ENCODE results near the gene SORL1. TPM values are rescaled to one million over a fixed set of nuclear protein-coding genes. Genes with fewer than 3 reads are reported as not detected.

The SORL1 gene
- total and polyA plus RNA-seq, 7 donors, result 3.2 to 19.8 (median 12.2) TPM

DNA sequence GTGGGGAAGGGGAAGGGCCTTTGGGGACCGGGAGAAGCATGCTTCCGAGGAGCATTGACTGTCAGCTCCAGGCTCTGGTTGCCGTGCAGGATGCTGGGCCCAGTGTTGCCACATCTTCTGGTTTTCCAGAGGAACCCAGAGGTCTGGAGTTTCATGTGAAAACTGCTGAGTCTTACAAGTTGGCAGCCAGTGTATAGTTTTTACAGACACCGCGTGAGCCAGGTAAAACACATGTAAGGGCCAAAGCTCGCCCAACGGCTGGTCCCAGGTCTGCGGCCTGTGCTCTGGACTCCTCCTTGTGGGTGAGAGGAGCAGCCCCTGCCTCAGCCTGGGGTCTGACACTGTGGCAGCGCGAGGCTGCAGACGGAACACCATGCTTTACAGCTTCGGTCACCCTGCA, 19.1 kb downstream of the SORL1 start:
- H3K4me3 ChIP-seq, result no peak overlapping the region

GRCh38 chr11:121472312-121472711, 20.2 kb downstream of the SORL1 start:
- no peak overlapping the region for H3K4me3 ChIP-seq
- peaks cover 0 to 37% (median 22%) of the 10 kb centered on the region in 4 donors for H3K4me1 ChIP-seq
- intact Hi-C loops (cut with DNase I), result no loop called here
- H3K27ac ChIP-seq, result peak overlapping the region in 2 of 4 donors; percentile 42 to 56
- H3K36me3 ChIP-seq, result no peaks in the 10 kb centered on the region
- DNase-seq, result no peak
- 85 to 92% methylated on average over 2 of the region's 2 CpGs for WGBS, 2 donors
- no peaks in the 10 kb centered on the region for H3K9me3 ChIP-seq
- TF ChIP-seq POLR2AphosphoS5 (IDR thresholded peaks at IDR 0.05), result no peak
- no peak for TF ChIP-seq EP300 (IDR thresholded peaks at IDR 0.05)
- no peak for TF ChIP-seq POLR2A (IDR thresholded peaks at IDR 0.05)
- no peak for TF ChIP-seq CTCF (IDR thresholded peaks at IDR 0.05)
- no peaks in the 10 kb centered on the region for H3K27me3 ChIP-seq

More for the DNA sequence above, 19.1 kb downstream of the SORL1 start:
- WGBS, 2 donors, result 96% methylated on average over 12 of the region's 12 CpGs
- Histone ChIP-seq H3K4me1 (peaks cover 0 to 39% (median 28%) of the 10 kb centered on the region in 4 donors), H3K9me3 (no peaks in the 10 kb centered on the region), H3K27me3 (no peaks in the 10 kb centered on the region), H3K27ac (no peak overlapping the region), H3K36me3 (no peaks in the 10 kb centered on the region)
- DNase-seq, result no peak
- intact Hi-C loops (cut with DNase I), result no loop called here
- no peak for TF ChIP-seq EP300 (IDR thresholded peaks at IDR 0.05)
- no peak for TF ChIP-seq POLR2AphosphoS5 (IDR thresholded peaks at IDR 0.05)
- TF ChIP-seq POLR2A (IDR thresholded peaks at IDR 0.05), result no peak
- TF ChIP-seq CTCF (IDR thresholded peaks at IDR 0.05), result no peak

- DNase-seq, result no peak
- no peak for TF ChIP-seq POLR2AphosphoS5 (IDR thresholded peaks at IDR 0.05)
- no peak for TF ChIP-seq EP300 (IDR thresholded peaks at IDR 0.05)
- no peak for TF ChIP-seq POLR2A (IDR thresholded peaks at IDR 0.05)
- TF ChIP-seq CTCF (IDR thresholded peaks at IDR 0.05), result no peak
- H3K4me3 ChIP-seq, result no peak overlapping the region
- peak overlapping the region in 3 of 4 donors; percentile 2 to 56 (median 42) for H3K27ac ChIP-seq
- H3K4me1 ChIP-seq, result peaks cover 0 to 28% (median 14%) of the 10 kb centered on the region in 4 donors
- WGBS, 2 donors, result 84 to 86% methylated on average over 8 of the region's 8 CpGs
- no peaks in the 10 kb centered on the region for H3K9me3 ChIP-seq
- intact Hi-C loops (cut with DNase I), result no loop called here
- no peaks in the 10 kb centered on the region for H3K27me3 ChIP-seq
- no peaks in the 10 kb centered on the region for H3K36me3 ChIP-seq
These were observed 21.1 kb downstream of the SORL1 start for GRCh38 chr11:121473064-121473777.

GRCh38 chr11:121474680-121475079, 22.6 kb downstream of the SORL1 start:
- Histone ChIP-seq H3K27ac (no peak overlapping the region), H3K27me3 (no peaks in the 10 kb centered on the region), H3K9me3 (no peaks in the 10 kb centered on the region), H3K4me3 (no peak overlapping the region), H3K36me3 (no peaks in the 10 kb centered on the region), H3K4me1 (peaks cover 0 to 27% (median 12%) of the 10 kb centered on the region in 4 donors)
- no peak for DNase-seq
- 96% methylated on average over 7 of the region's 7 CpGs for WGBS, 2 donors
- intact Hi-C loops (cut with DNase I), result no loop called here
- no peak for TF ChIP-seq POLR2A (IDR thresholded peaks at IDR 0.05)
- TF ChIP-seq EP300 (IDR thresholded peaks at IDR 0.05), result no peak

- TF ChIP-seq POLR2AphosphoS5 (IDR thresholded peaks at IDR 0.05) (peak in 3 of 4 donors; percentile 6 to 54 (median 33)), POLR2A (IDR thresholded peaks at IDR 0.05) (no peak), EP300 (IDR thresholded peaks at IDR 0.05) (peak in 1 of 4 donors; percentile 53)
- peak overlapping the region in 3 of 4 donors; percentile 31 to 61 (median 54) for H3K27ac ChIP-seq
- no peaks in the 10 kb centered on the region for H3K9me3 ChIP-seq
- H3K4me3 ChIP-seq, result no peak overlapping the region
- H3K27me3 ChIP-seq, result no peaks in the 10 kb centered on the region
- DNase-seq, result no peak
- H3K36me3 ChIP-seq, result no peaks in the 10 kb centered on the region
- peaks cover 0 to 27% (median 12%) of the 10 kb centered on the region in 4 donors for H3K4me1 ChIP-seq
- intact Hi-C loops (cut with DNase I), result no loop called here
- WGBS, 2 donors, result 42 to 66% methylated on average over 5 of the region's 5 CpGs
These were observed 24.4 kb downstream of the SORL1 start for GRCh38 chr11:121476379-121477032.
